Measurements from ENCODE around the gene SDC1.

SDC1 gene

DNA sequence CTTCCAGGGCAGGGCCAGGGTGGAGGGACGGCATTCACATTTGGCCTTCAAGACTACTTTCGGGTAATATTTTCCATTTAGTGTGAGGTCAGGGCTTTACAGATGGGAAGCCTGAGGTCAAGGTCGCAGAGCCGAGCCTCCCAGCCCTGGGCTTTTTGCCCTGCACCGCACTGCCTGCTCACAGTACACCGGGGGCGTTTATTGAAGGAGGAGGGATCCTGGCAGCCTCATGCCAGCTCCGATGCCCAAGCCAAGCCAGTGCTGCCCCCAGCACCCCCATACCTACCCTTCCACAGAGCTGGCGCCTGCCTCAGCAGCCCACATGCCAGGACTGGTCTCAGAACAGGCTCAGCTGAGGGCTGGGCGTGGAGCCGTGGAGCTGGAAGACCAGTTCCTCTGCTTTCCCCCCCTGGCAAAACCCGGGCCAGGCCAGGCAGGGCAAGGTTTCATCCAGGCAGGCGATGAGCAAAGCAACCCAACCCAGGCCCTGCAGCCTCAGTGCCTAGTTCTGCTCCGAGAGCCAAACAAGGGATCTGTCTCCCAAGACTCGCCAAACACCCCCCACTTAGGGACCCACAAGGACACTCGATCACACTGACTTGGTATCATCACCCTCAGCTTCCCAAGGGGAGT, 11.9 kb downstream of the SDC1 start:
- no peak for DNase-seq

DNA sequence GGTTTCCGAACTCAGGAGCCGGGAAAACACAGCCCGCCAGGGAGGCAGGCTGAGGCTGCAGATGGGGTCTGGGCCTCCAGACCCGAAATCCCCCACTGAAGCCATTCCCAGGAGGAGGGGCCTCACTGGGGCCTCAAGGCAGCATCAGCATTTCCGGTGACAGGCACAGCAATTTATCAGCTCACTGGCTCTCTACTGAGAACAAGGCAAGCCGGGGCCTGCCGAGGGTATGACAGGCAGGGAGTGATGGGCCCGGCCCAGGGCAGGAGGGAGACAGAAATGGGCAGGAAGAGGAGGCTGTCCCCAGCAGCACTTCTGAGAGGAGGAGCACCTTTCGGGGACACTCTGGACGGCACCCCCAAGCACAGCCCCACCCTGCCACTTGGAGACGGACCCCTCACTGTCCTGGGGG, 12.5 kb downstream of the SDC1 start:
- no peak for DNase-seq

DNA sequence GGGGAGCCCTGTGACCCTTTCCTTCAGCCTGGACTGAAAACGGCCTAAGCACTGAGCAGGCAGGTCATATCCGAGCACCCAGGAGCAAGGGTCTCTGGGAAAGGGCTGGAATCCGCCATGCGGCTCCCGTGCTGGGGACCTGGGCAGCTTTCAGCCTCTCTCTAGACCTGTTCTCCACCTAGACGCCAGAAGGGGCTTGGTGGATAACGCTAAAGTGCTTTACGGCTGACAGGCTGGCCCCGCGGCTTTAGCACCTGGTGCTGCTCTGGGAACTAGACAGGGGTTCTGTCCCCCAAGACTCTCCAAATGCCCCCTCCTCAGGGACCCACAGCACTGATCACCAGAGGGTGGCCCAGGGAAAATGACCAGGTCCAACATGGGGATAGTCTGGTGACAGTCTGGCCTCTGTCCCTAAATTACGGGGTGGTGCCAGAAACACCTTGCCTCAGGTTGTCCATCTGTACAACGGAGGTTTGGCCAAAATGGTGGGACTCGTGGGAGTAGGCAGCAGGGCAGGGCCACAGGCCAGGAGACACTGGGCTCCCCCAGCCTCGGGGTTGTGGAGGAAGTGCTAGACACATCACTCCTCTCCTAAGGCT, 13.0 kb downstream of the SDC1 start:
- no peak for DNase-seq

DNA sequence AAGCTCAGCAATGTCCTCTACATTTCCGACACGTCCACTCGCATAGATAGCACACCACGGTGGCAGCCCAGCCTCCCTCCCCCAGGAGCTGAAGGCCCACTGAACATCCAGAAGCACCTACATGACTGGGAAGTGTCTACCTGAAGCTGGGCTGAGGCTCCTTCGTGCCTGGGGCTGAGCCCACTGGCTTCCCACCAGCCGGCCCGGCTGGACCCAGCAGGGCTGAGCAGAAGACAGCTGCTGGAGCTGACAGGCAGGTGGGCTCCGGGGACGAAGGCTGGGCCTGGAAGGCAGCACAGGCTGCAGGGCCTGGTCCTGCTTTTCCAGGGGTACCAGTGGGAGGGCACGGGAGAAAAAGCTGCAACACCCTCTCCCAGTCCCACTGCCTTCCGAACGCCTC, 13.5 kb downstream of the SDC1 start:
- no peak for DNase-seq

DNA sequence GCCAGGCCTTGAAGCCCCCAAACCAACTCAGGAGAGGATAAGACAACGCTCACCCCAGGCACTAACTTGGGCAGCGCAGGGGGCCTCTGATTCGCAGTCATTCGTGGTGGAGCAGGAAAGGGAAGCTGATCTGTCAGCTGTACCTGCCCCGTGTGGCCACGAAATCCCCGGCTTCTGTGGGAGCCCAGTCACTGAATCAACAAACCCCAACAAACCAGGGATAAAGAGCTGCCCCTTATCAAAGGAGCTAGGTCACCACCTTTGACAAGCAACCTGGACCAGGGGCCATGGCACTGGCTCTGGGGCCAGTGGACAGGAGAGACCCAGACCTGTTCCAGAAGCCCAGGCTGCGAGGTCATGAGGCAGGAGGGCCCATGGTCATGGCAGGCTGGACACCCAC, 14.5 kb downstream of the SDC1 start:
- no peak for DNase-seq

DNA sequence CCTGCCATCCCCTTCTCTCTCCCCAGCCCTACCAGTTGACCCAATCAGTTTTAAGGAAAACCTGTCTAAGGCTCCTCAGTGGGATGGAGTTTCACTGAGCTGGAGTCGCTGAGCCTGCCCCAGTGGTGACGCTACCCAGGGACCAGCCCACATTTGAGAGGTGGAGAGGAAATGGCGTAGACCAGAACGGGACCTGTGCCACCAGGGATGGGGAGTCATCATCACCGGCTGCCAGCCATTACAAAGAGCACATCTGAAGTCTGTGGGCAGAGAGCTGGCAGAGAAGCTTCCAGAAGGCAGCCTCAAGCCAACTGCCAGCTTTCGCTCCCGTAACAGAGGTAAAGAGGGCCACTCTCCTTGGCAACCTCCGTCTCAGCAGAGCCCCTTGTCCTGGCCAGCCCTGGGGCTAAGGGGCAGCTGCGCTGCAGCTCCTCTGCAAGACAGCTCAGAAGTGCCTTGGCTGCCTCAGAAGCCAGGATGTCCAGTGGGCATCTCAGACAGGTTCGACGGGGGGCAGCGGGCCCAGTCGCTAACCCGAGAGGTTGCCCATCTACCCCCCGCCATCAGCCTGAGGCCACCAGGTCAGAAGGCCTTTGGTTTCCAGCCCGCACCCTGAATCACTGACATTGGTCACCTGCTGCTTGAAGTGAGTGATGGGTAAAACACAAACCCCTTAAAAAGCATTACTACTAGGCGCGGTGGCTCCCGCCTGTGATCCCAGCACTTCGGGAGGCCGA, 15.4 kb downstream of the SDC1 start:
- no peak for DNase-seq

DNA sequence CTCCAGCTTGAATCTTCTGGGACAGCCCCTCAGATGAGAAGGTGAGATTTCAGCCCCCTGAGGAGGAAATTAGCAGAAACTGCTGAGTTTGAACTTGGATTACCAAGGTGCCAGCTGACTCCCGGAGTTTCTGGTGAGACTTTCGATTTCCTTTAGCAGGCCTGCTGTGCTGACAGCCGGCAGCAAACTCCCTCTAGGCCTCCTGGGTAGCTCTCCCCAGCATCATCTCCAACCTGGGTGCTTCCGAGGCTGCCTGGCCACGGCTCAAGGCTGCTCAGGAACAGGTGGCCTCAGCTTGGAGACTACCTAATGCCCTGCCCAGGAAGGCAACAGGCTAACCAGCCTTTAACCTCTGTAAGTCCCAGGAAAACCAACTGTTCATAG, 16.5 kb downstream of the SDC1 start:
- no peak for DNase-seq

DNA sequence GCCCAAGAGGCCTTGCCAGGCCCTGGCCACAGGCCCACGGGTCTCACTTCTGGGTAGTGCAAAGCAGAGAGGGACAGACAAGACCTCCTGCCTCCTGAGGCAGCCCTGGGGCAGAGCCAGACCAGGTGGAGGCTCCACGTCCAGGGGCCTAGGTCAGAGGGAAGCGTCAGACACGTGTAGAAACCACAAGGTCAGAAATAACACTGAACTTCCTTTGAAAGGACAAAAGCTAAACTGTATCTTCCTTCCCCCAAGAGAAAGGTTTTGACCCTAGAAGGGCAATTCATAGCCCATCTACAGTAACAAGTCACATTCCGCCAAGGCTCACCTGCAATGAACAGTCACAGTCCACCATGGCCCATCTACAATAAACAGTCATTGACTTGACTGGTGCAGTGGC, 17.9 kb downstream of the SDC1 start:
- no peak for DNase-seq

DNA sequence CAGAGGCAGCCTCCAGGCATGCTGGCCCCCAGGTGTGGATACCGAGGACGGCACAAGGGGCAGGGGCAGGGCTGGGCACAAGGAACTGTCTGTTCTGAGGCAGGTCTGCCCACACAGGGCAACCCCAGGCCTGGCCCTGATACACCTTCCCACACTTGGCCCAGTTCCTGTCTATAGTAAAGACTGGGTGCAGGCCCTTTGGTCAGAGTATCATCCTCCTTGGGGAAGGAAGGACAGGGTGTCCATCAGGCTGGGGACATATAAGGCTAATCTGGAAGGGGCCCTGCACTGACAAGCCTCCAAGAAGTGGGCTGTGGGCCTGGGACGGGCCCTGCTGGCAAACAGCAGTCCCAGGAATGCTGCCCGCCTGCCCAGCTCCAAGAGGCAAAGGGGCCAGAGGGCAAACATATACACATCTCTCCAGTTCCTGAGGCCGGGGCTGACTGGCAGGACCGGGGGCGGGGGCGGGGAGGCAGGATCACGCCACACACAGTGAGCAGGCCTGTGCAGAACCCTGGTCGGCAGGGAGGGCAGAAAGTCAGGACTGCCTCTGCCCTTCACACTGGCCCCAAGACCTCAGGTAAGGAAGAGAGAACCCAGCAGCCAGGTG, 18.9 kb downstream of the SDC1 start:
- no peak for DNase-seq

DNA sequence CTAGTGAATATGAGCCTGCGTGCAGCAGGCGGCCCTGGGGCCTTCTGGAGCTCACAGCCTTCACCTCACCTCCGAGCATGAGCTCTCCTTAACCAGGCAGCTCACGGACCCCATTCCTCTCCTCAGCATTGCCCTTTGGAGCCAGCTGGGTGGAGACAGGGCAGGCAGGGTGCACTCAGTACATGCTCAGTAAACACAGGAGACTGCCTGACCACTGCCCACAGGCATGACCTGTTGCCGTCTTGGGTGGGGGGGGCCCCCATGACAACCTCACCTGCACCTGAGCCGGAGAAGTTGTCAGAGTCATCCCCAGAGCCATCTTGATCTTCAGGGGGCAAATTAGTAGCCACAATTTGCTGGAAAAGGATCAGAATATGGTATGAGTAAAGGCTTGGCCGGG, 19.9 kb downstream of the SDC1 start:
- DNase-seq: no peak

DNA sequence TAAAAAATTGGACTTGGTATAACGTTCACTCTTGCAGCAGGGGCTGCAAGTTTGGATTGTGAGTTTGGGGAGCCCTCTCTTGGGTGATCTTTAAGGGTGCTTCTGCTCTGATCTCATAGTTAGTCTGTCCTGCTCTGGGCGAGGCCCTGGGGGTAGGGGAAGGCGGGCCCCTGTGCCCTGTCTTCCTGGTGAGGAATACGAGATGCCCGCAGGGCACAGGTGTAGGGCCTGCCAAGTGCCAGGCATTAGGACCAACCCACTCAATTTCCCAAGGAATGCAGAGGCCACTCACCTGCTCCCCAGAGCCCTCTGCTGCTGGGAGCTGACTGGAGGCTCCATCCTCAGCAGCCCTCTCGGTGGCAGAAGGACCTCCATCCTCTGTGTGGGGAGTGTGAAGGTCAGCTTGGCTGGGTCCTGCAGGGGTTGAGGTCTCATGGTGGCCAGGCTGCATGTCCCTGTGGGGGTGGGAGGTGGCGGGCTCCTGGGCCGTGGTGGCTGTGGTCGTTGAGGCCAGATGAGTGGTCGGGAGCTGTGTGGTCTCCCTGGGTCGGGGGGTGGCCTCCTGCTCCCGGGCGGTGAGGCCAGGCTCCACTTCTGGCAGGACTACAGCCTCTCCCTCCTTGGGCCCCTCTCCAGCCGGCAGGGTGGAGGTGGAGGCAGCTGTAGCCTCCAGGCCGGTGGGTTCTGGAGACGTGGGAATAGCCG, 21.3 kb downstream of the SDC1 start:
- DNase-seq: no peak

DNA sequence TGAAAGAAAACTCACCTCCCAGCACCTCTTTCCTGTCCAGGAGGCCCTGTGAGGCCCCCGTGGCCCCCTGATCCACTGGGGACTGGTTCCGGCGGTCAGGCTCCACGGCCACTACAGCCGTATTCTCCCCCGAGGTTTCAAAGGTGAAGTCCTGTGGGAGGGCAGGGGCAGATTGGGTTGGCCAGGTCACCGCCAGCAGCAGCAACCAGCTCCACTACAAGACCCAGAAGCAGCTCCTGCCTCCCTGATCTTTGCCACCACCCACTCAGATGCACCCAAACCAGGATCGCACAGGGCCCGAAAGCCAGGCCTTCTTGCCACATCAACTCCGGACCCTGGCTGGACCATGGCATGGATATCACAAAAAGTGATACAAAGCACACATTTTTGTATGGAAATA, 21.9 kb downstream of the SDC1 start:
- no peak for DNase-seq

DNA sequence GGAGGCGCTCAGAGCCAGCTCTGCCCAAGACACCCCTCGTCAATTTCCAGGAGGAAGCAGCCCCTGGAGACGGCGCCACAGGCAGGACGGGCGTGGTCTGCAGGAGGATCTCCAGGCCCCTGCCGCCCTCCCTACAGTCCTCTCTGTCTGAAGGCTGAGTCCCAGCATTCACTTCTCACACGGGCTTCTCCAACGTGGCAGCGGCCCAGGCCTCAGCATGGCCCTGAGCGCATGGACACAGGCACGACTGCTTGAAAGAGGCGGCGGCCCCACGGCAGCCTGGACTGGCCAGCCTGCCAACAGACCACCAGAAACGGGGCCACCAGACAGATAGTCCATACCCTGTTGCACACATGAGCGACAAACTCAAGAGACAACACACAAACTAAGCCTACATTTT, 23.3 kb downstream of the SDC1 start:
- DNase-seq: no peak

DNA sequence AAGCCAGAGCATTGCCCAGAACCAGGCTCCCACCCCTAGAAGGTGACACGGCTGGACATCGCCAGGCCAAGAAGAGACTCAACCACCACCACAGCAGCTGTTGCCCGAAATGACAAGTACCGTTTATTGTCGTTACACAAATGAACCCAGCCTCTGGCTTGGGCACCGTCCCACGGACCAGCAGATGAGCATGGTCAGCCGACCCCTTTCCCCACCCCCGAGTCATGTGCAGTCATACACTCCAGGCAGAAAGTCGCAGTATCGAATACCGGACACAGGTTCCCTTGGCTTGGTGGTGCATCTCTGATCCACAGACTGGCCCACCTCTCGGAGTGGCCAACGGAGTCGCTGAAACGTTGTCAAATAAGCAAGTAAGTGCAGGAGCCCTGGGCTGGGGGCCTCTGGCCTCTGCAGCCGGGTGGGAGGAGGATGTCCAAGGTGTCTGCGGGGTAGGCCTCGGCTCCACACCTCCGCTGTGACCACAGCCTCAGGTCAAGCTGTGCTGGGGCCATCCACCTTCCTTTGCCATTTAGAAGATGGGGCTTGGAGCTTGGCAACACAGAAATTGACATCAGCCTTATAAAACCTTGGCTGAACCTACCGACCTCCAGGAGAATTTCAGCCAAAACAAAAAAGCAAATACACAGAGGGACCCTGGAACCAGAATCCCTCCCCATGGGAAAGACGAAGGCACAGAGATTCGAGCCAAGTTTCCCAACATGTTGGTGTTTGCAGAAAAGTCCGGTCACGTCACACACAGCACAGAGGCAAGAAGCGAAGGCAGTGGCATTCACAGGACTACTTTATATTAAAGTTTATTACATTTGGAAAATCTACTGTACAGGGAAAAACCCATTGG, 24.0 kb downstream of the SDC1 start:
- DNase-seq: no peak

DNA sequence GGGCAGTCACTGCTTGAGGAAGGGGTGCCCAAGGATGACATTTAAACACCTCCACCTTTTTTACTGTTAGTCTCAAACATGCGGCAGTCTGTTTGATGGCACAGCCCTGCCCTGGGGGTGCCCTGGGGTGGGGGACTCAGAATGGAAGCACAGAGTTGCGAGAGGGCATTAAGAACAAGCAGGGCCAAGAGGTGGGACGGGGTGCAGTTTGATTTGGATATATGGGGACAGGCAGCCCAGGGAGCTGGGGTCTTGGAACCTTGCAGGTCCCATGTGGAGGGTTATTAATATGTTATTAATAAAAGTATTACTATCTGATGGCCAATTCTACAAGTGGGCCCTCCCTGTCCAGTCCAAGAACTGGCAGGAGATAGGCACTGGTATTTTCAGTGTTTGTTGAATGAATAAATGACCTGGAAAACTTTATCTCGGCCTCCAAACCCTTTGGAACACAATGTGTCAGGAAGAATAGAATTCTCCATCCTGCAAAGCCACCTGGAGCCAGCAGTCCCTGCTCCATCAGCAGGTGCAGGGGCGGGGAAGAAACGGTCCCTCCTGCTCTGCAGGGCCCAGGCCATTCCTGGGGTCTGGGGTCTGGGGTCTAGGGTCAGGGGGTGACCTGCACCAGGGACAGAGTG, 25.2 kb downstream of the SDC1 start:
- no peak for DNase-seq

DNA sequence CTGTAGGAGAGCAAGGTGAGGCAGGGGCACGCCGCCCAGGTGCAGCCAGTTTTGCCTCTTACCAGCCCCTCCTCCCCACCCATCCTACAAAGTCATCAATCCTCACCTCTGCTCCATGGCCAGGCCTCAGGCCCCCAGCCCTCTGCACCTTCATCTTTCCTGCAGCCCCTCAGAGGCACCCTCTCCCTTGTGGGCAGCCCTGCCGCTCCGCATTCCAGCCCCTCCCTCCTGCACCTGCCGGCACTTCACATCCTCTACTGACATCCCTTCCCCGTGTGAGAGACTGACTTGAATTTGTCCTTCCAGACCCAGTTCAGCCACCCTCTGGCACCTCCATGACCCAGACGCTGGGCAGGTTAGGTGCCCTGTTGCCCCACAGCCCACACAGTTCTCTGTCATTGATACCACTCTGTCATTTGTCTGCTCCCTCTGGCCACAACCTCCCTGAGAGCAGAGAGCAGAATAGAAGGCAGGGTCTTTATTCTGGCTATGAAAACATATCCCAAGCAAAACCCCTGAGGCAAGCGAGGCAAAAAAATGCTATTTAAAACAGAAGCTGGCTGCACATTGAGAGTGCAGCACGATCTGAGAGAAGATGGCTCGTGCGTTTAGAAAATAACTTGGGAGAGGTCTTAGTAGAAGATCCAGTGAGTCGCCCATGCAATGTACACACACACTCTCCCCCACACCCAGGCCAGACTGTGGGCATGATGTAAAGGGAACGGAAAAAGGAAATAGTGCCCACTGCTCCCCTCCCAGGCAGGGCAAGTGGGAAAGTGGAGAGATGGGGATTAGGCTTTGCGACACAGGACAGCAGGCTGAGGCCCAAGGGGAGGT, 25.9 kb downstream of the SDC1 start:
- no peak for DNase-seq

DNA sequence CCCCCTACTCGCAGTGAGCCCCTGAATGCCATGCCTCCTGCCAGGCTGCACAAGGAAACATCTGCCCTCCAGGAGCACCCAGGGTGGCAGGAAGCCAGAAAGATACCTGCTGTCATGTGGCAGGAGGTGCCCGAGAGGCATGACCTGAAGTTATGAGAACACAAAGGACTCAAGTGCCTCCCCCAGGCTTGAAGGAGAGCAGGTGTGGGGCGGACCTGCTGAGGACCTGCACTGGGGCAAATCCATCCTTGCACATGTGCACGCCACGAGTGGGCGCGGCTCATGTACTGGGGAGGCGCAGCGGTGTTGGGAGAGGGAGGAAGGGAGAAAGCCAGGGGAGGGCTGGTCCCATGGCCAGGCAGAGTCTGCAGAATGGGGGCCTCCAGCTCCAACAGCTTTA, 26.9 kb downstream of the SDC1 start:
- DNase-seq: no peak

DNA sequence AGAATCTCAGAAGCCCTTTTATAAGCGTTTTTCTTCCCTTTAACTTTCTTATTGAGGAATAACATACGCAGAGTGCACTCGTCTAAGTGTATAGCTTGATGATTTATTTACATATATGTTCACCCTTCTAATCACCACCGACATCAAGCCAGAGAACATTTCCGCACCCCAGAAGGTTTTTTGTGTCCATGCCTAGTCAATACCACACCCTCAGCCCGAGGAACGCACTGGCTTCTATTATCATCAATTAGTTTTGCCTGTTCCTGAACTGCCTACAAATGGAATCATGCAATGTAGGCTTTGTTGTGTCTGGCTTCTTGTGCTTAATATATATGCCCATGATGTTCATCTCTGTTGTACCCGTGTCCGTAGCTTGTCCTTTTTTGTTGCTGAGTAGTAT, 27.7 kb downstream of the SDC1 start:
- DNase-seq: no peak

DNA sequence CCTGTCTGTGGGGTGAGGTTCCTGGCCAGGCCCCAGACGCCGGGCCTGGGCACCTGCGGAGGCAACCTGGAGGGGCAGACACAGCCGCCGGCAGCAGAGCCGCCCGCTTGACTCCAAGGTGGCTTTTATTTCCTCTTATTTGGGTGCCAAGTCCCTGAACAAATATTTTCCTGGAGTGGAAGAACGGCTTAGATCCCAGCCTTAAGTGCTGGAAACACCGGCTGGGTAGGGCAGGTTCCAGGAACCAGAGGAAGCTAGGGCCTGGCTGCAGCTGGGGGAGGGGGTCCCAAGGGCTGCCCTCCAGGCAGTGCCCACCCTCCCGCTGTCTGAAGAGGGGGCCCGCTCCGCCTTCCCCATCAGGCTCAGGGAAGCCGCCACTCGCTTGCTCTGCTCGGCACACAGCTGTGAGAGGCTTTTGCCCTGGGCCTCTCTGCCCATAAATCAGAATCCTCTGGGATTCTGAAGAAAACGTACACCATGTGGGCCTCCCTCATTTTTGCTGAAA, 28.2 kb downstream of the SDC1 start:
- DNase-seq: no peak

DNA sequence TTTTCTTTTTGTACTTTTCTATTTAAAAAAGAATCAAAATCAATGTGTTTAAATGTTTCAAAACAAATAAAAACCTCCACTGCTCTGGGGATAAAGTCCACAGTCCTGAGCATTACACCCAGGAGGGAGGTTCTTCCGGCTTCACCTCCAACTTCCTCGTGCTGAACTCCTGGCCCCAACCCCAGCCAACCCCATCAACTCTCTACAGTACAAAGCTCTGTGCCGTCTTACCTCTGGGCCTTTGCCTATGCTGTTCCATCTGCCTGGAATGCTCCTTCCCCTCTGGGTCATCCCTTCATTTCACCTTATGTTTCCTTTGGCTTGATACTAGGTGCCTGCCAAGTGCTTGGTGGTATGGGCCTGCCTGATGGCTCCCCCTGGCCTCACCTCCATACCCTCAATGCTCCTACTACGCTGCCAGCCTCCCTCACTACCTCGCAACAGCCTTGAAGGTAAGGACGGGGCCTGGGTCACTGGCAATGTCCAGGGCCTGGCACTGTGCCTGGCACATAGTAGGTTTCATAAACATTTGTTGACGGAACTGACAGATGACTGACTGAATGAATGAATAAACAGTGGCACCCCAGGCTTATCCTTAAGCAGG, 28.8 kb downstream of the SDC1 start:
- DNase-seq: no peak
